UCSD-AML1 (cell line): Measurements from ENCODE around the gene ZNF28.
"Not testable (repeated sequence)": the region's sequence is repeated elsewhere in the genome, so short reads cannot be mapped to it uniquely, and the experiment has no call there.

Experiments used
- DNase-seq: peaks from one replicate; lab custom pipeline; 2025; ENCODE audit not compliant: unreplicated experiment; lab: John Stamatoyannopoulos, UW

Gene ZNF28

GRCh38 chr19:52782864-52783263, 38.6 kb downstream of the ZNF28 start:
- not testable (repeated sequence) for DNase-seq

GRCh38 chr19:52778811-52779210, 42.6 kb downstream of the ZNF28 start:
- no peak for DNase-seq

- not testable (repeated sequence) for DNase-seq
These were observed 65.0 kb downstream of the ZNF28 start for GRCh38 chr19:52756447-52756846.

GRCh38 chr19:52749780-52750179, 71.7 kb downstream of the ZNF28 start:
- no peak for DNase-seq

GRCh38 chr19:52748336-52748950, 73.0 kb downstream of the ZNF28 start:
- no peak for DNase-seq
